ENCODE measurements around the gene MCC.

MCC gene

GRCh38 chr5:113487781-113488644, at the start of gene MCC:
MCC (minus strand) TSS chr5:113488453.
- H3K4me3 ChIP-seq (ENCODE audit: control insufficient read depth, low read depth, low read length): peak within 1 kb of the TSS; percentile 63
- TF ChIP-seq CTCF (conservative IDR thresholded peaks at IDR 0.05; ENCODE audit: control insufficient read depth, insufficient read depth, low read depth, low read length): no peak
- DNase-seq (ENCODE audit: low read depth): peak; percentile 86

GRCh38 chr5:113531481-113532159, 43.4 kb upstream of the MCC start:
- no peak for DNase-seq (ENCODE audit: low read depth)
- no peak for TF ChIP-seq CTCF (conservative IDR thresholded peaks at IDR 0.05; ENCODE audit: control insufficient read depth, insufficient read depth, low read depth, low read length)

GRCh38 chr5:113527746-113528145, 39.5 kb upstream of the MCC start:
- no peak for DNase-seq (ENCODE audit: low read depth)
- no peak overlapping the region for H3K4me3 ChIP-seq (ENCODE audit: control insufficient read depth, low read depth, low read length)
- TF ChIP-seq CTCF (conservative IDR thresholded peaks at IDR 0.05; ENCODE audit: control insufficient read depth, insufficient read depth, low read depth, low read length): no peak

More at GRCh38 chr5:113531481-113532159, 43.4 kb upstream of the MCC start:
- no peak overlapping the region for H3K4me3 ChIP-seq (ENCODE audit: control insufficient read depth, low read depth, low read length)

GRCh38 chr5:113526421-113526820, 38.2 kb upstream of the MCC start:
- no peak for TF ChIP-seq CTCF (conservative IDR thresholded peaks at IDR 0.05; ENCODE audit: control insufficient read depth, insufficient read depth, low read depth, low read length)
- DNase-seq (ENCODE audit: low read depth): no peak
- H3K4me3 ChIP-seq (ENCODE audit: control insufficient read depth, low read depth, low read length): no peak overlapping the region

GRCh38 chr5:113524927-113525326, 36.7 kb upstream of the MCC start:
- peak; percentile 40 for DNase-seq (ENCODE audit: low read depth)
- TF ChIP-seq CTCF (conservative IDR thresholded peaks at IDR 0.05; ENCODE audit: control insufficient read depth, insufficient read depth, low read depth, low read length): no peak
- no peak overlapping the region for H3K4me3 ChIP-seq (ENCODE audit: control insufficient read depth, low read depth, low read length)

- no peak for DNase-seq (ENCODE audit: low read depth)
- no peak for TF ChIP-seq CTCF (conservative IDR thresholded peaks at IDR 0.05; ENCODE audit: control insufficient read depth, insufficient read depth, low read depth, low read length)
- H3K4me3 ChIP-seq (ENCODE audit: control insufficient read depth, low read depth, low read length): no peak overlapping the region
Measured at GRCh38 chr5:113523168-113523567, 34.9 kb upstream of the MCC start.
